ENCODE measurements around the gene CASZ1.

Gene CASZ1

GRCh38 chr1:10591010-10591409, 205.4 kb downstream of the CASZ1 start:
- DNase-seq: no peak

- DNase-seq: no peak
Measured at GRCh38 chr1:10589074-10589473, 207.4 kb downstream of the CASZ1 start.

- DNase-seq: no peak
Measured at GRCh38 chr1:10588640-10589039, 207.8 kb downstream of the CASZ1 start.

Measured in KG1 (cell line).